ENCODE data around the gene CHD3. TPM values are rescaled to one million over a fixed set of nuclear protein-coding genes. Genes with fewer than 3 reads are reported as not detected.

The CHD3 gene
- polyA plus RNA-seq, 1 donor from 2014 or later = 115 TPM

DNA sequence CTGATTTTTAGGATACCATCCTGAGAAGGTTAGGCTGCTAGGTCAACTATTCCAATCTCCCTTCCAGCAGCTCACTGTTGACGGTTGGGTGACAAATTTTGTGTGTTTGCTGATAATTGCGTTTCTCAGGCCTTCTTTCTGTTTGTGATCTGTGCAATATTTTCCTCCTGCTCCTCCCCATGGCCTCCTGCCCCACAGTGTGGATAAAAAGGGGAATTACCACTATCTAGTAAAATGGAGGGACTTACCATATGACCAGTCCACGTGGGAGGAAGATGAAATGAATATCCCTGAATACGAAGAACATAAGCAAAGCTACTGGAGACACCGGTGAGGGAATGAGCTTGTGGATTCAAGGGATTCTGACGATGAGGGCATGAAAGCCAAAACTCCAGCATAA, 9.2 kb downstream of the CHD3 start:
- Histone ChIP-seq H3K27me3 (ENCODE audit: insufficient read depth, low read depth, low read length) (no peaks in the 10 kb centered on the region), H3K27ac (ENCODE audit: low read length) (no peak overlapping the region), H3K9me2 (ENCODE audit: insufficient read depth, low read length) (no peaks in the 10 kb centered on the region), H3K4me2 (ENCODE audit: low read length) (no peak overlapping the region), H2AFZ (ENCODE audit: low read depth, low read length) (no peak overlapping the region), H3F3A (ENCODE audit: insufficient read depth, low read length, poor library complexity, severe bottlenecking) (no peaks in the 10 kb centered on the region), H3K4me3 (ENCODE audit: low read length) (no peak overlapping the region), H4K20me1 (ENCODE audit: insufficient read depth) (no peaks in the 10 kb centered on the region), H3K9me3 (ENCODE audit: low read length) (no peaks in the 10 kb centered on the region), H3K36me3 (ENCODE audit: insufficient read depth, low read length) (peaks cover 18% of the 10 kb centered on the region), H3K9ac (ENCODE audit: low read length) (no peak overlapping the region), H3K79me2 (replicated peaks; ENCODE audit: insufficient read depth, low read length) (peaks cover 4% of the 10 kb centered on the region)
- TF ChIP-seq RAD21 (conservative IDR thresholded peaks at IDR 0.05) (peak; percentile 51), SMC3 (conservative IDR thresholded peaks at IDR 0.05; ENCODE audit: poor library complexity) (peak; percentile 59)
- TF ChIP-seq, protein P1, sequence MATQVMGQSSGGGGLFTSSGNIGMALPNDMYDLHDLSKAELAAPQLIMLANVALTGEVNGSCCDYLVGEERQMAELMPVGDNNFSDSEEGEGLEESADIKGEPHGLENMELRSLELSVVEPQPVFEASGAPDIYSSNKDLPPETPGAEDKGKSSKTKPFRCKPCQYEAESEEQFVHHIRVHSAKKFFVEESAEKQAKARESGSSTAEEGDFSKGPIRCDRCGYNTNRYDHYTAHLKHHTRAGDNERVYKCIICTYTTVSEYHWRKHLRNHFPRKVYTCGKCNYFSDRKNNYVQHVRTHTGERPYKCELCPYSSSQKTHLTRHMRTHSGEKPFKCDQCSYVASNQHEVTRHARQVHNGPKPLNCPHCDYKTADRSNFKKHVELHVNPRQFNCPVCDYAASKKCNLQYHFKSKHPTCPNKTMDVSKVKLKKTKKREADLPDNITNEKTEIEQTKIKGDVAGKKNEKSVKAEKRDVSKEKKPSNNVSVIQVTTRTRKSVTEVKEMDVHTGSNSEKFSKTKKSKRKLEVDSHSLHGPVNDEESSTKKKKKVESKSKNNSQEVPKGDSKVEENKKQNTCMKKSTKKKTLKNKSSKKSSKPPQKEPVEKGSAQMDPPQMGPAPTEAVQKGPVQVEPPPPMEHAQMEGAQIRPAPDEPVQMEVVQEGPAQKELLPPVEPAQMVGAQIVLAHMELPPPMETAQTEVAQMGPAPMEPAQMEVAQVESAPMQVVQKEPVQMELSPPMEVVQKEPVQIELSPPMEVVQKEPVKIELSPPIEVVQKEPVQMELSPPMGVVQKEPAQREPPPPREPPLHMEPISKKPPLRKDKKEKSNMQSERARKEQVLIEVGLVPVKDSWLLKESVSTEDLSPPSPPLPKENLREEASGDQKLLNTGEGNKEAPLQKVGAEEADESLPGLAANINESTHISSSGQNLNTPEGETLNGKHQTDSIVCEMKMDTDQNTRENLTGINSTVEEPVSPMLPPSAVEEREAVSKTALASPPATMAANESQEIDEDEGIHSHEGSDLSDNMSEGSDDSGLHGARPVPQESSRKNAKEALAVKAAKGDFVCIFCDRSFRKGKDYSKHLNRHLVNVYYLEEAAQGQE (IDR thresholded peaks at IDR 0.05; ENCODE audit: borderline replicate concordance) = no peak
- TF ChIP-seq, protein P2, sequence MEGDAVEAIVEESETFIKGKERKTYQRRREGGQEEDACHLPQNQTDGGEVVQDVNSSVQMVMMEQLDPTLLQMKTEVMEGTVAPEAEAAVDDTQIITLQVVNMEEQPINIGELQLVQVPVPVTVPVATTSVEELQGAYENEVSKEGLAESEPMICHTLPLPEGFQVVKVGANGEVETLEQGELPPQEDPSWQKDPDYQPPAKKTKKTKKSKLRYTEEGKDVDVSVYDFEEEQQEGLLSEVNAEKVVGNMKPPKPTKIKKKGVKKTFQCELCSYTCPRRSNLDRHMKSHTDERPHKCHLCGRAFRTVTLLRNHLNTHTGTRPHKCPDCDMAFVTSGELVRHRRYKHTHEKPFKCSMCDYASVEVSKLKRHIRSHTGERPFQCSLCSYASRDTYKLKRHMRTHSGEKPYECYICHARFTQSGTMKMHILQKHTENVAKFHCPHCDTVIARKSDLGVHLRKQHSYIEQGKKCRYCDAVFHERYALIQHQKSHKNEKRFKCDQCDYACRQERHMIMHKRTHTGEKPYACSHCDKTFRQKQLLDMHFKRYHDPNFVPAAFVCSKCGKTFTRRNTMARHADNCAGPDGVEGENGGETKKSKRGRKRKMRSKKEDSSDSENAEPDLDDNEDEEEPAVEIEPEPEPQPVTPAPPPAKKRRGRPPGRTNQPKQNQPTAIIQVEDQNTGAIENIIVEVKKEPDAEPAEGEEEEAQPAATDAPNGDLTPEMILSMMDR (IDR thresholded peaks at IDR 0.05; ENCODE audit: poor library complexity, severe bottlenecking) = peak; percentile 39

DNA sequence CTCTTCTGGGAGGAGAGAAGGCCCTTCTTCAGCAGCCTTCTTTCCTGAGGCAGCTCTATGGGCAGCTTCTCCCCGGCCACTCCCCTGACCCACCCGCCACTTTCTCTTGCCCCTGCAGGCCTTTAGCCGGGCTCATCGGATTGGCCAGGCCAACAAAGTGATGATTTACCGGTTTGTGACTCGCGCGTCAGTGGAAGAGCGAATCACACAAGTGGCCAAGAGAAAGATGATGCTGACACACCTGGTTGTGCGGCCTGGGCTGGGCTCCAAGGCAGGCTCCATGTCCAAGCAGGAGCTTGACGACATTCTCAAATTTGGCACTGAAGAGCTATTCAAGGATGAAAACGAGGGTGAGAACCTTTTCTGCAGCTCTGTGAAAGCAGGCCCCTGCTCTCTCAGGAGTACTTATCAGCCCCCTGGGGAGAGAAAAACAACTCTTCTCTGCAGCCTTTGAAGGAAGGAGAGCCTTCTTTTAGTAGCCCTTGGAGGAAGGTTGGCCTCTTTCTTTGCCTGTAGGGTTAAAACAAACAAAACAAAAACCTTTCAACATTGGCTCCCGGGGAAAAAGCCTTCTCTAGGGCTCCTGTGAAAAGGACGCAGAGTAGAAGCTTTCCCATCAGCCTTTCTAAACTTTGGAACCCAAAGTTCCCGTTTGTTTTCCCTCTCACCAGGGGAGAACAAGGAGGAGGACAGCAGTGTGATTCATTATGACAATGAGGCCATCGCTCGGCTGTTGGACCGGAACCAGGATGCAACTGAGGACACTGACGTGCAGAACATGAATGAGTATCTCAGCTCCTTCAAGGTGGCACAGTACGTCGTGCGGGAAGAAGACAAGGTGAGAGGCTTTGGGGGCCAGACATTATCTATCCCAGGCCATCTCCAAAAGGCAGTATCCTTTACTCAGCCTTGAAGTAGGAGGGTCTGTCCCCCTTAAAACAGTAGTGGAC, 14.8 kb downstream of the CHD3 start:
- H3K79me2 ChIP-seq (replicated peaks; ENCODE audit: insufficient read depth, low read length) = no peaks in the 10 kb centered on the region
- no peak overlapping the region for H3K27ac ChIP-seq (ENCODE audit: low read length)
- no peak overlapping the region for H2AFZ ChIP-seq (ENCODE audit: low read depth, low read length)
- peaks cover 21% of the 10 kb centered on the region for H3K36me3 ChIP-seq (ENCODE audit: insufficient read depth, low read length)
- H3F3A ChIP-seq (ENCODE audit: insufficient read depth, low read length, poor library complexity, severe bottlenecking) = no peaks in the 10 kb centered on the region
- TF ChIP-seq EP300 (conservative IDR thresholded peaks at IDR 0.05; ENCODE audit: poor library complexity, severe bottlenecking) (no peak), TAF1 (IDR thresholded peaks at IDR 0.05; ENCODE audit: low read depth) (no peak), EZH2 (IDR thresholded peaks at IDR 0.05; ENCODE audit: borderline replicate concordance, insufficient read depth, low read length, poor library complexity, severe bottlenecking) (no peak), POLR2AphosphoS5 (IDR thresholded peaks at IDR 0.05) (no peak), RAD21 (conservative IDR thresholded peaks at IDR 0.05) (no peak), SMC3 (conservative IDR thresholded peaks at IDR 0.05; ENCODE audit: poor library complexity) (no peak)
- TF ChIP-seq, protein P1 (IDR thresholded peaks at IDR 0.05; ENCODE audit: borderline replicate concordance) = no peak
- TF ChIP-seq, protein P2 (IDR thresholded peaks at IDR 0.05; ENCODE audit: poor library complexity, severe bottlenecking) = no peak
- H3K9ac ChIP-seq (ENCODE audit: low read length) = no peak overlapping the region
- H3K27me3 ChIP-seq (ENCODE audit: insufficient read depth, low read depth, low read length) = no peaks in the 10 kb centered on the region
- no peak overlapping the region for H3K4me2 ChIP-seq (ENCODE audit: low read length)
- H3K9me3 ChIP-seq (ENCODE audit: low read length) = no peaks in the 10 kb centered on the region
- no peaks in the 10 kb centered on the region for H3K9me2 ChIP-seq (ENCODE audit: insufficient read depth, low read length)
- no peak overlapping the region for H3K4me3 ChIP-seq (ENCODE audit: low read length)
- H4K20me1 ChIP-seq (ENCODE audit: insufficient read depth) = peaks cover 4% of the 10 kb centered on the region
